K562 (cell line): Measurements from ENCODE around the gene MYMX. TPM values are rescaled to one million over a fixed set of nuclear protein-coding genes. Genes with fewer than 3 reads are reported as not detected.

ENCODE experiments used
- ADNP ChIP-seq: fragments of 200-800 bp; sonication (Bioruptor generic); IDR thresholded peaks from 2 replicates; pipeline ENCODE4 v1.6.1; 2016; ENCODE audit warnings: missing genetic modification characterization, missing compliant biosample characterization
- CHD1 ChIP-seq: fragments of 200-600 bp; sonication (generic); IDR thresholded peaks from one replicate; pipeline ENCODE4 v1.6.1; 2012; ENCODE audit warnings: mild to moderate bottlenecking, moderate library complexity, low read length, inconsistent platforms
- EP400 ChIP-seq: fragments of 450-650 bp; IDR thresholded peaks from 2 replicates; pipeline ENCODE4 v1.6.1; 2017; ENCODE audit warnings: antibody characterized with exemption, mild to moderate bottlenecking, moderate library complexity
- ESRRA ChIP-seq: fragments of 450-650 bp; IDR thresholded peaks from 2 replicates; pipeline ENCODE4 v1.6.1; 2014; ENCODE audit warnings: low read depth, mild to moderate bottlenecking, moderate library complexity, borderline replicate concordance
- HDAC8 ChIP-seq: fragments of 450-650 bp; IDR thresholded peaks from 2 replicates; pipeline ENCODE4 v1.6.1; 2016; ENCODE audit warnings: mild to moderate bottlenecking, missing genetic modification characterization, moderate library complexity, missing compliant biosample characterization
- HINFP ChIP-seq: fragments of 450-650 bp; conservative IDR thresholded peaks from 2 replicates; pipeline ENCODE4 v1.6.1; 2016; ENCODE audit warnings: missing genetic modification characterization, low read depth, mild to moderate bottlenecking, control low read depth, missing compliant biosample characterization
- HMGN3 ChIP-seq: IDR thresholded peaks from 2 replicates; pipeline ENCODE4 v1.6.1; 2011; ENCODE audit warnings: borderline replicate concordance, low read depth, mild to moderate bottlenecking, mixed read lengths, low read length; ENCODE audit not compliant: insufficient read length; ENCODE audit errors: extremely low read depth
- KLF16 ChIP-seq: IDR thresholded peaks from 2 replicates; pipeline ENCODE4 v1.6.1; 2016; ENCODE audit warnings: antibody characterized with exemption
- MTA2 ChIP-seq: fragments of 450-650 bp; IDR thresholded peaks from 2 replicates; pipeline ENCODE4 v1.6.1; 2016; ENCODE audit warnings: low read depth
- PBX2 ChIP-seq, 2 experiments: IDR thresholded peaks in 1 of 2; conservative IDR thresholded peaks in 1 of 2; 2 replicates each; pipeline ENCODE4 v1.6.1; 2016; ENCODE audit warnings: low read depth in 2 of 2, mild to moderate bottlenecking in 1 of 2, missing compliant biosample characterization in 1 of 2, missing genetic modification characterization in 1 of 2, moderate library complexity in 1 of 2
- PHF8 ChIP-seq: fragments of 200-600 bp; sonication (generic); IDR thresholded peaks from 2 replicates; pipeline ENCODE4 v1.6.1; 2012; ENCODE audit warnings: mixed run types, mild to moderate bottlenecking, inconsistent platforms, low read length, moderate library complexity, borderline replicate concordance
- RHOXF2B ChIP-seq: fragments of 250-450 bp; sonication (Bioruptor Pico); conservative IDR thresholded peaks from 2 replicates; pipeline ENCODE4 v1.5.1; 2021
- RNF2 ChIP-seq: sonication (generic); IDR thresholded peaks from 2 replicates; pipeline ENCODE4 v1.6.1; 2016
- SETDB1 ChIP-seq: IDR thresholded peaks from one replicate; pipeline ENCODE4 v1.6.1; 2012; ENCODE audit warnings: low read length, control low read depth, inconsistent platforms
- SIN3A ChIP-seq, 2 experiments: fragments of 150-350 bp in 1 of 2; IDR thresholded peaks; 2 replicates each; pipeline ENCODE4 v1.6.1; 2011 to 2016; ENCODE audit warnings: borderline replicate concordance in 2 of 2, low read depth in 2 of 2, low read length in 2 of 2, mild to moderate bottlenecking in 2 of 2, moderate library complexity in 2 of 2; ENCODE audit not compliant: control insufficient read depth in 1 of 2
- SP2 ChIP-seq: IDR thresholded peaks from 2 replicates; pipeline ENCODE4 v1.6.1; 2011; ENCODE audit warnings: mild to moderate bottlenecking, low read depth, low read length, moderate library complexity; ENCODE audit not compliant: poor library complexity, severe bottlenecking; ENCODE audit errors: extremely low read depth
- TAF7 ChIP-seq: fragments of 450-650 bp; IDR thresholded peaks from 2 replicates; pipeline ENCODE4 v1.6.1; 2016; ENCODE audit warnings: missing genetic modification characterization, missing compliant biosample characterization
- TRIM24 ChIP-seq, 2 experiments: fragments of 450-650 bp; IDR thresholded peaks; 2 replicates each; pipeline ENCODE4 v1.6.1; 2016
- ZHX1 ChIP-seq: fragments of 150-350 bp; conservative IDR thresholded peaks from 2 replicates; pipeline ENCODE4 v1.6.1; 2014; ENCODE audit warnings: low read length
- ZNF175 ChIP-seq: fragments of 200-800 bp; sonication (Bioruptor generic); IDR thresholded peaks from 2 replicates; pipeline ENCODE4 v1.6.1; 2016; ENCODE audit warnings: low read depth, mild to moderate bottlenecking, missing genetic modification characterization, missing compliant biosample characterization
- ZNF263 ChIP-seq: sonication (generic); formaldehyde crosslinking; IDR thresholded peaks from 2 replicates; pipeline ENCODE4 v1.8.0; 2022; ENCODE audit warnings: mild to moderate bottlenecking, missing genetic modification reagents, borderline replicate concordance
- ZNF507 ChIP-seq: conservative IDR thresholded peaks from 2 replicates; pipeline ENCODE4 v1.6.1; 2017; ENCODE audit warnings: missing genetic modification characterization, missing compliant biosample characterization
- polyA plus RNA-seq, 8 experiments: library from polyadenylated mRNA; depleted of rRNA in 4 of 8; stranded (reverse) in 5 of 8; unstranded in 3 of 8; fragments of >200 nt; fragmentation: Nextera tagmentation in 2 of 8; fragmentation: Illumina TruSeq in 1 of 8; extraction: Ambion mirVana in 2 of 8; extraction: Trizol in 1 of 8; gene quantifications; 2 replicates each; pipeline versions ENCODE4 v1.2.1 to v1.2.3, GENCODE V29; 2011 to 2014; ENCODE audit warnings: inconsistent platforms in 1 of 8, missing spikeins in 1 of 8
- total RNA-seq, 7 experiments: library from RNA; depleted of rRNA in 6 of 7; stranded (reverse); fragments of >200 nt in 6 of 7; fragmentation: Illumina TruSeq in 2 of 7; extraction: Trizol in 2 of 7; gene quantifications; 2 replicates each; pipeline versions ENCODE4 v1.2.1 to v1.2.3, GENCODE V29; 2011 to 2021; ENCODE audit warnings: low replicate concordance in 1 of 7

MYMX gene
- total and polyA plus RNA-seq, 9 of the 15 experiments (the other 6 are each of a cell fraction or from before 2014, with no cell fraction given): 0.12 TPM; not detected in 8

- TF ChIP-seq HINFP (tag) (no peak), MTA2 (no peak), ZNF507 (tag) (no peak), EP400 (no peak), SP2 (no peak), TAF7 (tag) (no peak), CHD1 (no peak), PHF8 (no peak), ZHX1 (no peak), ZNF263 (CRISPR knock-in tag) (peak; percentile 80), RNF2 (no peak), ADNP (no peak), HMGN3 (no peak), HDAC8 (tag) (no peak), SIN3A (IDR thresholded peaks at IDR 0.05; ENCODE audit: borderline replicate concordance in 2 of 2, control insufficient read depth in 1 of 2, low read depth in 2 of 2, low read length in 2 of 2) (no peak), TRIM24 (IDR thresholded peaks at IDR 0.05) (no peak), PBX2 (CRISPR knock-in tag; IDR thresholded peaks at IDR 0.05; ENCODE audit: low read depth) (no peak), PBX2 (tag; conservative IDR thresholded peaks at IDR 0.05; ENCODE audit: low read depth) (no peak), RHOXF2B (CRISPR knock-in tag) (no peak), SETDB1 (no peak), ESRRA (peak; percentile 98), KLF16 (no peak), ZNF175 (CRISPR knock-in tag) (no peak)
Observed at GRCh38 chr6:44226368-44227147, 9.8 kb downstream of the MYMX start (continued).
